GM18526 (cell line): ENCODE data around the gene WDR82.

Experiments
- POLR2A ChIP-seq: IDR thresholded peaks from 3 replicates; pipeline ENCODE4 v1.6.1; 2011; ENCODE audit not compliant: insufficient read length; ENCODE audit errors: extremely low read depth

The WDR82 gene

GRCh38 chr3:52229656-52230055, 48.8 kb downstream of the WDR82 start:
- no peak for TF ChIP-seq POLR2A

DNA sequence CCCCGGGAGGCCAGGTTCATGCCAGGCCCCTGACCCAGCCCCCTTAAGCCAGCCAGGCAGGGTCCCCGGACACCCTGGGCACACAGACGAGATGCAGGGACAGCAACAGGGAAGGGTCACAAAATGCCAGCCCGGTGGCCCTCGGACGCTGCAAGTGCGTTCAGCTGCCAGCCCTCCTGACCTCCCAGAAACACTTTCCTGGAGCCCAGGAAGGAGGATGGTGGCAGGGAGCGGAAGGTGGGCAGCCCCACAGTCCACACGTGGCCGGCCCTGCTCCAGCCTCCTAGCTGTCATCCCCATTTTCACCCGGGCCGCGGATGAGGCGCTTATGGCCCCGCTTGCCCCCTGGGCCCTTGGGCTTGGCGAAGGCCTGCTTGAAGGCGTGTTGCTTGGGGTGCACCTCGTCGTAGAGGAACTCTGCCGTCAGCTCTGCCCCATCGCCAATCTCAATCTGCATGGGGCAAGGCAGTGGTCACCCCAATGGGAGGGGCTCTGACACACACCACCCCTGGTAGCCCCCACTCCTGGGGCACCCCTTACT, 49.6 kb downstream of the WDR82 start:
- no peak for TF ChIP-seq POLR2A

DNA sequence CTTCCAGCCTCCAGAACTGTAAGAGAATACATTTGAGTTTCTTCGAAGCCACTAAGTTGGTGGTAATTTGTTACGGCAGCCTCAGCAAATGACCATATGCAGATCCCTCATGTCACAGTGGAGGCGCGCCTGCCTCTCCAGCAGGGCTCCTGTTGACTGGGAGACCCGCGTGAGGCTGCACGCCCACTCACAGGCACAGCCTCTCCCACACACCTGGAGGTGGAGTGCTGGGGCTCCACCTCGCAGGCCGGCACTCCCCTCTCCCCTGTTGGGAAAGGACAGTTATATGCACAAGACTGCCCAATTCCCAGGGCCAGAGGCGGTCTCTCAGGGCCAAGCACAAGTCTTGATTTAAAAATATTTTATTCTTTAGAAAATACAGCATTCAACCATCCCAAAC, 50.2 kb downstream of the WDR82 start:
- no peak for TF ChIP-seq POLR2A

- no peak for TF ChIP-seq POLR2A
Observed at GRCh38 chr3:52227766-52228165, 50.7 kb downstream of the WDR82 start.

DNA sequence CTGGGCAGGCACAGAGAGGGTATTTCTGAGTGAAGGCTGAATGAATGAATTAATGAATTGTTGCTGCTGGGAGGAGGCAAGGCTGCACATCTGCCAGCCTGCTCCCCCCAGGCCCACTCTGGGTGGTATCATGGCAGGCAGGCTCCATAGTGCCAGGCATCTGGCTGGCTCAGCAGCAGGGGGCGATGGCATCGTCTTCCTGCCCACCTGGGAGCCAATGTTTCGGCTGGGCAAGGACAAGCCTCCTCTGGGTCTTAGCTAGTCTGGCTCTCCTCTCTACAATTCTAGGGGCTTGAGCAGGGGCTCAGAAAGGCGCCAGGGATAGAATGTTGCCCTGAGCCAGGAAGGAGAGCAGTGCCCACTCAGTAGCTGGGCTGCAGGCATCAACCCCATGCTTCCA, 51.3 kb downstream of the WDR82 start:
- TF ChIP-seq POLR2A, result no peak

GRCh38 chr3:52226229-52226817, 52.1 kb downstream of the WDR82 start:
- TF ChIP-seq POLR2A, result no peak

DNA sequence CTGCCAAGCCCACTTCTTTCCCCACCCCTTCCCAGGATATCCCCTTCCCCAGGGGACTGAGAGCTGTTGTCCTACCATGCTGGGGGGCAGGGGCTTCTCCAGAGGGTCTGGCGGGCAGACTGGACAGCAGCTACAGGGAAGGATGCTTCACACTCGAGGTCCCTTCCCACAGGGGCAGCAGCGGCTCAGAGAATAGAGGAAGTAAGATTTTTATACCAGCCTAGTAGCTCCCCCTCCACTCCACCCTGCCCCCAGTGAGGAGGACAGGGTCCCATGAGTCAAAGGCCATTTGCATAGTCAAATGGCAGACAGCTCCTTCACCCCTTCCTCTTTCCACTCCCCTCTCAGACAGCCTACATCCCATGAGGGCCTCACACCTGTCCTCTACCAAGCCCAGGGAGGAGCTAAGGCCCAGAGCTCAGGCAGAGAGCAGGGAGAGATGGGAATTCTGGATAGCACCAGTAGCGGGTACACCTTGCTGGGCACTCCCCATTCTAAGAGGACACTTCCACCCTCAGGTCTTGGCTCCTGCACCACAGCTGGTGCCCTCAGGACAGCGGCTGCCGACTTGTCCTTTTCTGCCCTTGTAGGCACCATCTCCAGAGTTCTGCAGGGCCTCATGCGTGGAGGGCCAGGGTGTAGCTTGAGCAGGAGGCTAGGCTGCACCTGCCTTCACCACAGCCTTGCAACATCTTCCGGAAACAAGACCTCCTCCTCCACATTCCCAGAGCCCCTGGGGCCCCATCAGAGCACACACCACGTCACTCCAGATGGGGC, 52.8 kb downstream of the WDR82 start, which contains the start of gene TLR9:
TLR9 (minus strand) TSS at position 194 of the 777 bp plus-strand sequence; CDS start at position 78, 116 bp downstream.
- TF ChIP-seq POLR2A, result peak; percentile 80

DNA sequence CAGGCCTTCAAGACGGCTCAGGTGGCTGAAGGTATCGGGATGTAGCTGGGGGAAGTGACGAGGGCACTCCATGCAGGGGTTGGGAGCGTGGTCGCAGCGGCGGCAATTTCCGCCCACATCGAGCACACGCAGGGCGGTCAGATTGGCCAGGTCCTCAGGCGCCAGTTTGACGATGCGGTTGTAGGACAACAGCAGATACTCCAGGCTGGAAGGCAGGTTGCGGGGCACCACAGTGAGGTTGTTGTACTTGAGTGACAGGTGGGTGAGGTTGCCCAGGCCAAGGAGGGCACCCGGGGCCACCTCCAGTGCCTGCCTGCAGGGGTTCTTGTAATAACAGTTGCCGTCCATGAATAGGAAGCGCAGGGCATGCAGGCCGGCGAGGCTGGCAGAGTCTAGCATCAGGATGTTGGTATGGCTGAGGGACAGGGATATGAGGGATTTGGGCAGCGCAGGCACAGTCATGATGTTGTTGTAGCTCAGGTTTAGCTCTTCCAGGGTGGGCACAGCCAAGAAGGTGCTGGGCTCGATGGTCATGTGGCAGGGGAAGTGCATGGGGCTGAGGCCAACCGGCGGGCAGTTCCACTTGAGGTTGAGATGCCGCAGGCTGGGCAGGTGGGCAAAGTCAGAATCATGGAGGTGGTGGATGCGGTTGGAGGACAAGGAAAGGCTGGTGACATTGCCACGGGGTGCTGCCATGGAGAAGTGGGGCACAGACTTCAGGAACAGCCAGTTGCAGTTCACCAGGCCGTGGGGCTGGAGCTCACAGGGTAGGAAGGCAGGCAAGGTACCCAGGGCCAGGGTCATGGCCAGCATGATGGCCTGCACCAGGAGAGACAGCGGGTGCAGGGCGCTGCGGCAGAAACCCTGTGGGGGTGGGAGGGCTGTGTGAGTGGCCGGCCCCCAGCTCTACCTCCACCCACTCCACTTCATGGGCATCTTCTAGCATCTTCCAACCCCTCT, 54.7 kb downstream of the WDR82 start:
- TF ChIP-seq POLR2A, result no peak

- no peak for TF ChIP-seq POLR2A
Observed at GRCh38 chr3:52222319-52223221, 55.9 kb downstream of the WDR82 start.

DNA sequence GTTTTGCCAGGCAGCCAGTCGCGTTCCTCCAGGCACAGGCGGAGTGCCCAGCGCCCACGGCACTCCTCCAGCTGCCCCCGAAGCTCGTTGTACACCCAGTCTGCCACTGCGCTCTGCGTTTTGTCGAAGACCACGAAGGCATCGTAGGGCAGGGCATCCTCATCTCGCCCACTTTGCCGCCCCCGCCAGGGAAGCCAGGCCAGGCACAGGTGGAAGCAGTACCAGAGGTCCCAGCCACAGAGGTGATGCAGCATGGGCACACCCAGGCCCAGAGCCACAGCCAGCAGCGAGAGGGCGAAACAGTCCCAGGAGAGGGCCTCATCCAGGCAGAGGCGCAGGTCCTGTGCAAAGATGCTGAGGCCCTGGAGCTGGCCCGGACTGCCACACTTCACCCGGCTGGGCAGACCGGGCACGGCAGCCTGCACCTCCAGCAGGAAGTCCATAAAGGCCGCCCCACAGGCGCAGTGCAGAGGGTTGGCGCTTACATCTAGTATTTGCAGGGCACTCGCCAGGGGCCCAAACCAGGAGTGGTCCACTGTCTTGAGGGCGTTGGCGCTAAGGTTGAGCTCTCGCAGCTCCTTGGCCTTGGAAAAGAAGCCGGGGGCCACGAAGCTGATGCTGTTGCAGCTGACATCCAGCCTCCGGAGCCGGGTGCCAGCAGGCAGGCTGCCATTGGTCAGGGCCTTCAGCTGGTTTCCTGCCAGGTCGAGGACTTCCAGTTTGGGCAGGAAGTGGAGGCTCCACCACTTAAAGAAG, 56.7 kb downstream of the WDR82 start:
- no peak for TF ChIP-seq POLR2A

DNA sequence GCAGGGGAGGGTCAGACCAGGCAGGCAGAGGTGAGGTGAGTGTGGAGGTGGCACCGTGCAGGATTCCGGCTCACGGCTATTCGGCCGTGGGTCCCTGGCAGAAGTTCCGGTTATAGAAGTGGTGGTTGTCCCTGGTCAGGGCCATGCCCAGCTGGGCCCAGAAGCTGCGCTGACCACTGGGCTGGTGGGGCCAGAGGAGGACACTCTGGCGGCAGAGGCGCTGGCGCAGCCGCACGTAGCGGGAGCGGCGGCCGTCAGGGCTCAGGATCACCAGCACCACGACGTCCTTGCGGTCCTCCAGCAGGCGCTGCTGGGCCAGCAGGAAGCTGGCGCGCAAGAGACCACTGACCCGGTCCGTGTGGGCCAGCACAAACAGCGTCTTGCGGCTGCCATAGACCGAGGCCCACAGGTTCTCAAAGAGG, 57.3 kb downstream of the WDR82 start:
- TF ChIP-seq POLR2A, result no peak

DNA sequence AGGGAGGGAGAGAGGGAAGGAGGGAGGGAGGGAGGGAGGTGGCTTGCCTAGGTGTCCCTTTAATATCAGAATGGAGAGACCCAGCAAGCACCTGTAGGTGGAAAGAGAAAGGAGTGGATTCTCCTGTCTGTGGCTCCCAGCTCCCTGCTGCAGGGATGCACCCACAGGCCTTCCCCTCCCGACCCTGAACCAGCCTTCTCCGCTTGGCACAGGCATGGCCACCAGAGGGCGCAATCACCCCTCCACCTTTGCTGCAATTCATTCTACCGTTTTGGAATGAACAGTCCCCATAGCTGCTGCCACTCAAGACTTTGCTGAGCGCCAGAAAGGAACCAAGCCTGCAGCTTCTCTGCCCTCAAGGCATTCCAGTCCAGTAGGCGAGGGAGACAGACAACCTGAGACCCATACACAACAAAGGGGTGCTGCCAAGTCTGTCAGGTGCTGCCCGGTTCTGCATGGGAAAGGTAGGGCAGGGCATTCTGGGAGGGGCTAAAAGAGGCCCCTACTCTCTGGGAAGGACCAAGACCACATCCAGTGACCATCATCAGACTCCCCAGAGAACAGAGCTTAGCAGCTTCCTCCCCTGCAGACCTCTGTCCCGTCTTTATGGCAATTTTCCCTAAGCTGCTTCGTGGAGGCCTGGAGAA, 57.9 kb downstream of the WDR82 start:
- no peak for TF ChIP-seq POLR2A
